AG20443 (cell line): ENCODE data around the gene ANKLE1.

Experiments used
- DNase-seq: peaks from one replicate; pipeline ENCODE4 v3.0.0; 2012; ENCODE audit warnings: low spot score, mixed read lengths

ANKLE1 gene

GRCh38 chr19:17327654-17328516, 46.2 kb downstream of the ANKLE1 start:
- DNase-seq: no peak

- no peak for DNase-seq
These were observed 47.0 kb downstream of the ANKLE1 start for GRCh38 chr19:17328517-17329365.

GRCh38 chr19:17329366-17330261, 47.9 kb downstream of the ANKLE1 start:
- DNase-seq: no peak

- no peak for DNase-seq
These were observed 48.8 kb downstream of the ANKLE1 start for GRCh38 chr19:17330262-17331044.

- DNase-seq: no peak
These were observed 49.4 kb downstream of the ANKLE1 start for GRCh38 chr19:17331045-17331558.

GRCh38 chr19:17332360-17332676, 50.6 kb downstream of the ANKLE1 start:
- no peak for DNase-seq

- no peak for DNase-seq
These were observed 51.2 kb downstream of the ANKLE1 start for GRCh38 chr19:17332677-17333581.

GRCh38 chr19:17333611-17334413, 52.1 kb downstream of the ANKLE1 start:
- DNase-seq: peak; percentile 83

- DNase-seq: peak; percentile 95
These were observed 53.0 kb downstream of the ANKLE1 start, which contains the start of gene ANO8 for GRCh38 chr19:17334414-17335409. Gene ANO8, minus strand, starts transcription at chr19:17334855. Its CDS starts 185 bp downstream, at chr19:17334670.

GRCh38 chr19:17335575-17335974, 53.9 kb downstream of the ANKLE1 start:
- no peak for DNase-seq
